Islet precursor cell (in vitro differentiated cells): ENCODE results near the gene SNX20.

ENCODE experiments used
- DNase-seq: peaks from one replicate; pipeline ENCODE4 v3.0.0-alpha.2; 2018

SNX20 gene

DNA sequence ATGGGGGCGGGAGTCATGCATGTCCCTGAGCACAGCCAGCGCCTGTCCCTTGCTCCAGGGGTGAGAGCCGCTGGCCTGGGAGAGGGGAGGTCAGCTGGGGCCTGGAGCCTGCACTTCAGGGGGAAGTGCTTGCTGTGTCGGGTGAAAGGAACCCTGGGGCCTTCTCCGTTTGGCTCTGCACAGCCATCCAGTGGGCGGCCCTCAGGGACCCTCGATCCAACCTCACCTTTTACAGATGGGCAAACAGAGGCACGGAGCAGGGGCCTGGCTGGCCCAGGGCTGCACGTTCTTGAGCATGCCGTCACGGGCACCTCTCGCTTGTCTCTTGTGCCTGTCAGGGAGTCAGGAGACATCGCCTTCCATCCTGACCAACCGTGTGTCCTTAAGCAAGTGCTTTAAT, 1.8 kb downstream of the SNX20 start:
- no peak for DNase-seq

DNA sequence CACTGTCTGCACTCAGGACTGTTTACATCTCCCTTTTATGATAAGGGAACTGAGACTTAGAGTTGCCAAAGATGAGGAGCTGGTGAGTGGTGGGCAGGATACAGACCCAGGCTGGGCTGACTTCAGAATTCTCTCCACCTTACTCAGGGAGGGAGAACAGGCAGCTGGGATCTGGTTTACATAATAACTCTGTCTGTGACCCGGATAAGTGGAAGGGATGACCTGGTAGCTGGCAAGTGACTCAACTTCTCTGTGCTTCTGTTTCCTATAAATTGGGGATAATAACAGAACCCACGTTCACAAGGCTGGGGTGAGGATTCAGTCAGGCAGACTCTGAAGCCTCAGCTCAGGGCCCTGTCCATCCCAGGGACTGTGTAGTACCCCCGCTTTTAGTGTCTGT, 2.6 kb downstream of the SNX20 start:
- DNase-seq, result no peak

DNA sequence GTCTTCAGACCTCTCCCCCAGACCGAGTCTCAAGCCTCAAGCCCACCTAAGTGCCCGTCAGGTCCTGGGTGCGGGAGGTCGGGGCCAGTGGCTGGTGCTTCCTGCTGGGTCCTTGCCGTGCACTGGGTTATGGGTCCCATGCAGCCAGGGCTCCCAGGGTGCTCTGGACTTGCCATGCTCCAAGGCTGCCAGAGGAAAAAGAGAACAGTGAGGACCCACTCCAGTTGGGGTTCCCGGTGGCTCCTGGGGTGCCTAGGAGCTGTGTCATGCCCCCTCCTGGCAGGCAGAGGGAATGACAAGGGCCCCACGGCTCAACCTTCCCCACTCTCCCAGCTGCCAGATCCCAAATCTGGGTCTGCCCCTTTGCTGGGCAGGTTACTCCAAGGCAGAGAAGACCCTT, 3.8 kb downstream of the SNX20 start:
- DNase-seq, result no peak

DNA sequence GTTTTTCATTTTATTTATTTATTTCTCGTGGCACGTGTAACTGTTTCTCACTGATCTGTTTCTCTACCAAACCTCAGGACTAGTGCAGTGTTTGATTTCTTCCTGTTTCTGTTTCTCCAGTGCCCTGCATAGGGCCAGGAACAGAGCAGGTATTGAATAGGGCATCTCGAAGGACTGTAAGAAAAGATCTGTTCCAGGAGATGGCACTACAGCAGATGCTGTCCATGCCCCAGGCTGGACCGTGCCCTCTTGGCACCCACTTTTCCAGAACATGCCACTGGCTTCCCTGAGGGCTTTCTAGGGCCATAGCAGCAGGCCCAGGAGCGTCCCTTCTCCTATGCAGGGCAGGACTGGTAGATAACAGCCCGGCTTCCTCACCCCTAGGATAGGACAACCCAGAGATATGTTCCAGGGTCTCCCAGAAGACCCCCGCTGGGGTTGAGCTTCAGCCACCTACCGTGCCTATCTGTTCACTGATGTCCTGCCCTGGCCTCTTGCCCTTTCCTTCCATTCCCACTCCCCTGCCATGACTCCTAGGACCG, 4.4 kb downstream of the SNX20 start:
- DNase-seq, result no peak

DNA sequence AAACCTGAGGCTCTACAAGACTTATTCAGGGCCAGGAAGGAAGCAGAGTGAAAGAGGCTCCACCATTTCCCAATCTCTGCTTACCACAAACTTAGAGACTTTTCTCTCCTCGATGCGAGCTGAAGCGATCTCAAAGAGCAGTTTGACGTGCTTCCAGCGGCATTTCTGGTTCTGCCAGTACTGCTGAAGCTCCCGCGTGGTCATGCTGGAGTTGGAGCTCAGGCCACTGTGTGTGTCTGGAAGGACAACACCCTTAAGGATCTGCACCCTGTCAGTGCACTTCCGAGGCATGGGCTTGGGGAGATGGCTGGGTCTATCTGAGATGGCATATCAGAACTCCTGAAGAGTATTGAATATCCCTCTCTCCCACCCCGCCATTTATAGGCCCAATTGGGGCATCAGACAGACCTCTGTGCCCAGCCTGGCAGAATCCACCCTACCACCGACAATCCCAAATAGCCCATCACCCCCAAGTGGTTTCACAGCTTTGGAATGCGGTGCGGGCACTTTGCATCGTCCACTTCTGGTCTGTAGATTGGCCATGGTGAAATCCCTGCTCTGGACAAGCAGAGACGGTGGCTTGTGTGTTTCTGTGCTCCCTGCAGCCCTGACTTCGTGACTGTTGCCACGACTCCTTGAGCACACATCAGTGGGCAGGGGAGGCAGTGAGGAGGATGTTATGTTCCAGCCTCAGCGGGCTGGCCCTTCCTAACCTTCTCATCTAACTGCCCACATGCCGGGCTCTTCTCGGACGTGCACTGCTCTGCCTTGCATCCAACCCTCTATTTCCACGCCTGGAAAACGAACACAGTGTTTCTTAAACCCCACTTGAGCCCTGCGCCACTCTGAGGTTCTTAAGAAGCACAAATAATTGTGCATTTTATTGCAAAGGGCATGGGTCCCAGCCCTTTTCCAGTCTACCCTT, 5.2 kb downstream of the SNX20 start:
- no peak for DNase-seq

DNA sequence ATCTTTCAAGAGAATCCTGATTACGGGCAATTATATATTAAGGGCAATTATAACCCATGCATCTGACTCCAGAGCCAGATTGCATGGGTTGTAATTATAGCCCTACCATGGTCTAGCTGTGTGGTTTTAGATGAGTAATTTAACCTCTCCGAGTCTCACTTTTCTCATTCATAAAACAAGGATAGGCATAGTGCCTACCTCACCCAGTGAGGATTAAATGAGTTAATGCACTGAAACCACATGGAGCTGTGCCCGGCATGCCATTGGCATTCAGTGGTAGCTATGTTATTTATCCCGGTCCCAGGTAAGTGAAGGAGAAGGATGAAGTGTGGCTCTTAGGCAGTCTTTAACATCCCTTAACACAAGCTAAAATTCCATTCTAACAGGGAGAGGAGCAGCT, 6.3 kb downstream of the SNX20 start:
- DNase-seq, result no peak

DNA sequence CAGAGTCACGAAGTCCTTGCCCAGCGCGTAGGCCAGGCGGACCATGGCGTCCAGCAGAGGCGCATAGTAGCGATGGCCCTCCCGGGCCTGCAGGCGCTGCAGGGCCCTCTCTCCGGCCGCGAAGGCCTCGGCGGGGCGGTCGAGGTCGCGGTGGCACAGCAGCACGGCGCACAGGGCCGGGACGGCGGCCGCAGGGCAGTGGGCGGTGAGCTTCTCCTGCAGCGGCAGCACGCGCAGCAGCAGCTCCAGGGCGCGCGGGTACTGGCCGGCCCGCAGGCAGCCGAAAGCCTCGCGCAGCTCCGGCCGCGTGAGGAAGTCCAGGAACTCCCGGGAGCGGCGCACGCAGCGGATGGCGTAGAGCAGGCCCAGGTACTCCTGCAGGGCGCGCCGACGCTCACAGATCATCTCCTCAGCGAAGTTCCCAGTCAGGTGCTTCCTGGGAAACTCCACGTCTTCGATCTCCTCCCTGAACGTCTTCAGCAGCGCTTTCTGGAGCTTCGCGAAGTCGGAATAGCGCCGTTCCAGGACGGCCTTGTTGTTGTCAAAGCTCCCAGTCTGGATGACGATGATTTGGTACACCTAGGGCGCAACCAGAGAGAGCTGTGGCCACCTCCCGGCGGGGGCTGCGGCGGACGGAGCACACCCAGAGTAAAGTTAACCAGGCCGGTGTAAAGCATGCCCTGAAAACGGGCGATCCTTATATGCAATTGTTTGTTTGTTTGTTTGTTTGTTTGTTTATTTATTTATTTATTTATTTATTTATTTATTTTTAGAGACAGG, 7.4 kb downstream of the SNX20 start:
- DNase-seq, result no peak

DNA sequence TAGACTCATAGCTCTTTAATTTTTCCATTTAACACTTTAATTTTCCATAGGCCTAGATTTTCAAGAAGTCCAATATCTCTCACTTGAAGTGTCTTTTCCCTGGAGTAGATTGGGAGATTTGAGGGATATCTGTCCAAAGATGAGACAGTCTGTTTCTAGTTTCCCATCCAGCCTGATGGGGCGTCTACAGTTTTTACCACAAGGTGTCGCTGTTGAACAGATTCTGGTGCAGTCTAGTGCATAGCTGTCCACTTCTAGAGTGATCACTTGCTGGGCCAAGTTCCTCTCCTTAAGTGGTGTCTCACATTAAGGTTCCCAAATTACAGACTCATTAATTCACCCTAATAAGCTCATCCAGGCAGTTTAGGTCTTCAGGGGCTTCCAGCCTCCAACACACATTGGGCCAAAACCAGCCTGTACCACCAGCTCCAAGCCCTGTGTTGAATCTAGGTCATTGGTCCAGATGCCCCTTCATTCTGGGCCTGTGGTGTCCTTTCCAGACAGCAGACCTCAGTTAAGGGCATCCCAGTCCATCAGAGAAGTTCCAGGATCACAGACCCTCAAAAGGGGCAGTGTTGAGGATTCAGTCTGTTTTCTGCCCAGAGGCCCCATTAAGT, 9.4 kb downstream of the SNX20 start:
- no peak for DNase-seq

DNA sequence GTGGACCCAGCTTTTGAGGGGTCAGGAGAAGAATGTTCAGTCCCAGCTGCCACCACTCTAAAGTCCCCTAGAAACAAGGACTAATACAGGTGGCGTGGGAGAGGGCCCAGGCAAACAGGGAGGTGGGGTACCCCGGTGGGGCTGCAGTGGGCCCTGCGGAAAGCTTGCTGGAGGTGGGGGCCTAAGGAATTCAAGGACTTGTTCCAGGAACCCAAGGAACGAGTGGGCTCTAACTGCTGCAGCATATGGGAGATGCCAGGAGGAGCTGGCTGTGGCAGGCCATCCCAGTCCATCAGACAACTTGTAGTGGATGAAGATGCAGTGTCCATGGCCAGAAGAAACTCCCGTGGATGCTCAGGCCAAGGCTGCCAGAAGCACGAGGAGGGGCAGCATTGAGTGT, 10.6 kb downstream of the SNX20 start:
- no peak for DNase-seq

DNA sequence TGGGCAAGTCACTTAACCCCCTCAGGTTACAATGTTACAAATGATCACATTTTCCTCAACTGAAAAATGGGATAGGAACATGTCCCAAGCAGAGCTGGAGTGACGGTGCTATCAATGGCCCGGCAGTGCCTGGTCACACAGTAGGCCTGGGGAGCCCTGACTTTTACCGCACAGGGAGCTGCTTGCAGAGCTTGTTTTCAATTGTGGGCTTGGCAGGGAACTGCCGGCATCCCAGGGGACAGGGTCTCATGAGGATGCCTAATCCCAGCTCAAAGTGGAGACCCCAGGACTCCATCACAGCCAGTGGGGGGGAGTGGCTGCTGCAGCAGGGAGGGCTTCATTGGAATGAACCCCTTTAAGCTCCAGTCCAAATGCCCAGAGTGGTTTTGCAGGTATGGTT, 11.4 kb downstream of the SNX20 start:
- DNase-seq, result no peak

DNA sequence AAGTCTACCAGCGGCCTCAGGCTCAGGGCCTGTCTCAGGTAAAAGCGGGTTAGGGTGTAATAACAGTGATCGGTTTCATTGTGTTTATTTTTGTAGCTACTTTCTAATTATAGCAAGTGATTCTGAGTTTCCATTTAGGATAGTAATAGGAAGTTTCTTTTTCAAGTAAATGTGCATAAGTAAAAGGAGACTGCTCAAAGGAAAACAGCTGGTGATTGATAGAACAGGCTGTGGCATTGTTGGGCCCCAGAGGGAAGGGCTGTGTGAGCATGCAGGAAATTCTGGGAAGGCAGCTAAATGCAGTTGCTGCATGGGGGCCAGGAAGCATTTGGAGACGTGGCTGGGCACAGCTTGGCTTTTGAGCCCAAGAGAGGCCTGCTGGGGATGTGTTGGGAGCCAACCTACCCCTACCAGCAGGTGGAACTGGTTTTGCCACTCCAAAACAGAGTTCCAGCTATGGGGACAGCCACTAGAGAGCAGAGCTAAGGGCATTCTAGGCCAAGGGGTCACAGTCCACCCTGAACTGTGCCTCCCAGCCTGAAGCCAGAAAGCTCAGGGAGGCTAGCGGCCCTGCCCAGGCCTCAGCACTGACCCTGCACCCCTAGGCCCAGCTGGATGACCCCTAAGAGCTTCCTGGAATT, 12.6 kb downstream of the SNX20 start:
- no peak for DNase-seq

DNA sequence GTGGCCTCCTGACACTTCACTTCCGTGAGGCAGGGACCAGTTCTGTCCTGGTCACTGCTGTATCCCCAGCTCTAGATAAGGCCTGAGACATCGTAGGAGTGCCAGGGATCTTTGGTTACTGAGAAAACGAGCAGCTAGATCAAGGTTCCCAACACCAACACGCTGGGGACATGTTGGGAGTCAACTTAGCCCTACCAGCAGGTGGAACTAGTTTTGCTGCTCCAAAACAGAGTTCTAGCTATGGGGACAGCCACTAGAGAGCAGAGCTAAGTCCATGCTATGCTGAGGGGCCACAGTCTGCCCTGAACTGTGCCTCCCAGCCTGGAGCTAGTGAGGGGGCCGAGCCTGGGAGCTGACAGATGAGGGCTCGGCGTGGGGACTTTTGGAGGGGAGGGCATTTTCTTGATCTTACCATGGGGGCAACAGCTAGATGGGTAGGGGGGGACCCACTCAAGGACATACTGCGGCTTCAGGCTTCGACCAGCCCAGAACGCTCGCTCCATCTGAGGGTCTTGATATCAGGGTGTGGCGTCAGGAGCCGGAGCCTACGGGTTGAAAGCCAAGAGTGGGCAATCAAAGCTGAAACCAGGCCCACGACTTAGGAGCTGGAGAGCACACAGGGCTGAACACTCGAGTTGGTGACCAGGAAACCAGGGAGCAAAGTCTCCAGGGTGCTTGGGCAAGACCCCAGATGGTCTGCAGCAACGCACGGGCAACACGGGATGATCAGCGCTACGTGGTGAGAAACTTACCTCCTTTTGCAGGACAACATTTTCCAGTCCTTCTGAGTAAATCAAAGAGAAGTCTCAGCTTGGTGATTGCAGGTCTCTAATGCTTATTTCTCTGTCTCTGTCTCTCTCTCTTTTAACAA, 13.4 kb downstream of the SNX20 start:
- no peak for DNase-seq

DNA sequence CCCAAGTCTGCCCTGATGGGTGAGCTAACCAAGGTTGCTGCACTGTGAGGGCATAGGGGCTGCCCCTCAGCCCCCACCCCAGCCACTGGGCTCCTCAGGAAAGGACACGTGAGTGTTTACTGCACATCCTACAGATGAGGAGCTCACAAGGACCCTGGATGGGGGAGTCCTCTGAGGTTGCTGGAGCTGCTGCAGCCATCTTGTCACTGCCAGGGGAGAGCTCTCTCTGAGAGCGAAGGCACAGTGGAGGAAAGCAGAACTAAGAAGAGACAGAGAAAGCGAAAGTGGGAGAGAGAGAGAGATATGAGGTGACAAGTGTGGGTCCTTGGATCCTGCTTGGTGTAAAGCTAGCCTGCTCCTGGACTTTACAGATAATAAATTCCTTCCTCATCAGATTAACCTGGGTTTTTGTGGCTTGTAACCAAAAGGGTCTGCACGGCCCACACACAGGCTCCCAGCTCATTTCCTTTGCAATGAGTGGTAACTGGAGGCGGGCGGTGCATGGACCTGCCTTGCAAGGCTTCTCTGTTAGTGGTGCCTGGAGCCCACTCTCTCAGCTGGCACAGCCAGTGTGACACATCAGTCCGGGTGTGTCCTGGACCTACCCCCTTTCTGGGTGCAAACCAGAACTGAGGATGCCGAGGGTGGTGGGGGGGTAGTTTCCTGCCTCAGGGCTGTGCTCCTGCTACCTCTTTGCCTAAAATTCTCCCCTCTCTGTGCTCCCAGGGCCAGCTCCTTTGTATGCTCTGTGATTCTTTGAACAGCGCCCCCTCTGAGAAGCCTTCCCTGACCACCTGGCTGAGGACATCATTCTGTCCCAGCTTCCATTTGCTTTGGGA, 14.2 kb downstream of the SNX20 start:
- DNase-seq, result no peak

DNA sequence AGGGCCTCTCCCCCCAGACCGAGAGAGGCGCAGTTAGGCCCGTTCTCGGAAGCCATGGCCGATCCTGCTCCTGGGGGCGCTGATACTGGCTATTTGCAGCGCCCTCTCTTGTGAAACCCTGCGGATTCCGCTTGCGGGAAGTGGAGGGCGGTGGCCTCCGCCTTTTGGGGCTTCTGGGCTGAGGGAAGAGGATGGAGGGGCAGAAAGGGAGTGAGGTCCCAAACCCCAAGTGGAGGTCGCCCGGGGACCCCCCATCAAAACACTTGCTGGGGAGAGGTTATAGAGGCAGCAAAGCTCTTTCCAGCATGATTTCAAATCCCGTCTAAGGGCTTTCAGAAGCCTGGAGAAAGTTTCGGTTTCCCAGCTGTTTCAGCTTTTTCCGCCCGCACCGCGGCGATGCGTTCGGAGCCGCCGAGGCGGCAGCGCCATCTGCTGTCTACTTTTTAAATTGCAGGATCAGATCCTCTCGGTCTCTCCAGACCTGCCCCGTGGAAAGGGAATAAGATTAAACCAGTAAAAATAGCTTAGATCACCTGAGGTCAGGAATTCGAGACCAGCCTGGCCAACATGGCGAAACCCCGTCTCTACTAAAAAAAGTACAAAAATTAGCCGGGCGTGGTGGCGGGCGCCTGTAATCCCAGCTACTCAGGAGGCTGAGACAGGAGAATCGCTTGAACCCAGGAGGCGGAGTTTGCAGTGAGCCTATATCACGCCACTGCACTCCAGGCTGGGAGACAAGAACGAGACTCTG, 15.8 kb downstream of the SNX20 start:
- peak; percentile 86 for DNase-seq

DNA sequence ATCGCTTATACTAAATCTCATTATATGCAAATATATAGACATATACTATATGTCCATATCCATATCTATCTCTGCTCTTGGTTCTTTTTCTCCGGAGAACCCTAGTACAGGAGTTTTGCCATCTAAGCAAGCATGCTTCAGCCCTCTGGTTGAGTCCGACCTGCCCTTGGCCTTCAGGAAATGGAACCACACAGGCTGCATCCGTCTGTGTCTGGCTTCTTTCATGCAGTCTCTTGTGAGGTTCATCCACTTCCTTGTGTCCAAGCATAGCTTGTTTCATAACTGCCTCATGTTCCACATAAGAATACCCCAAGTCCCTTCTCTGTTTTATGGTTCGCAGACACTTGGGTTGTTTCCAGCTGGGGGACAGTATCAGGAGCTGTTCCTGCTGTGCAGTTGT, 16.8 kb downstream of the SNX20 start:
- no peak for DNase-seq

DNA sequence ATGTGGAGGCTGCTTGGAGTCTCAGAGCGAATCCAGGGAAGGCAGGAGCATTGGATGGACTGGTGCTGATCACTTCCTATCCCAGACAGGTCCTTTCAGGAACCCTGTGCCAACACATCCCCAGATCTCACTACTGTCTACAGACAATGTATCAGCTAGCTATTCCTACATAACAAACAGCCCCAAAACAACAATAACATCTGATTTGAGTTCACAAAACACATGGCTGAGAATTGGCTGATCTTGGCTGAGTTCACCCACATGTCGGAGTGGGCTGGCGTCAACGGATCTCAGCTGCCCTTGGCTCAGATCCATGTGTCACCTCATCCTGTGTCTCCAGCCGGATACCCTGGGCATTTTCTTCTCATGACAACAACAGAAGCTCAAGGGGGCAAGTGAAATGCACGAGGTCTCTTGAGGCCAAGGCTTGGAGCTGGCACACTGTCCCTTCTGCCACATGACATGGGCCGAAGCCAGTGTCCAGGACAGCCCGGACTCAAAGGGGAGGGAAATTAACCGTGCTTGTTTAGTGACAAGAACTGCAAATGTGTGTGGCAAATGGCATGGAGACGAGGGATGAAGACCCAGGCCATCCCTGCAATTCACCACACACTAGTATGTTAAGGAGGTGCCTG, 18.7 kb downstream of the SNX20 start:
- no peak for DNase-seq

DNA sequence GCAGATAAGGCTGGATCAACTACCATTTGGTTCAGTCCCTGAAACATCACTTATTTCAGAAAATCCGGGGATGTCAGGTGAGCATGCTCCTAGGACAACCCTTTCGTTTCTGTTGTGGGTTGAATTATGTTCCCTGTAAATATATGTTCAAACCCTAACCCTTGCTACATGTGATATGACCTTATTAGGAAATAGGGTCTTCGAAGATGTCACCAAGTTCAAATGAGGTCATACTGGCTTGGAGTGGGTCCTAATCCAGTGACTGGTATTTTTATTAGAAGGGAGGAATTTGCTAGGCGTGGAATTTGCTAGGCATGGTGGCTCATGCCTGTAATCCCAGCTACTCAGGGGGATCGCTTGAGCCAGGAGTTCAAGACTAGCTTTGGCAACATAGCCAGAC, 21.3 kb downstream of the SNX20 start:
- DNase-seq, result no peak

DNA sequence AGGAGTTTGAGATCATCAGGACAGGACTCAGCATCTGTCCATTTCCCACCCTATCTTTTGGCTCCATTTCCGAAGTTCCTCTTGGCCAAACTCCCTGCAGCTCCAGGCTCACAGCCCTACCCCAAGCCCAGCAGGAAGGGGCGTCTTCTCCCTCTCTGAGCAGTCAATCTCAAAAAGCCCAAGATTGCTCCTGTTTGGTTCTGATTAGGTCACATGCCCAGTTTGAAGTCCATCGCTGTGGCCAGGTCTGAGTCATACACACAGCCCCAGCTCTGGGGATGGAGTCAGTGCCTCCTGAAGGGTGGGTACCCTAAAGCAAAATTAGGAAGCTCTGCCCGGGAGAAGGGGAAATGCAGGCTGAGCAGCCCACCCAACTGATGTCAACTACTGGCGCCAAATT, 23.9 kb downstream of the SNX20 start:
- no peak for DNase-seq

DNA sequence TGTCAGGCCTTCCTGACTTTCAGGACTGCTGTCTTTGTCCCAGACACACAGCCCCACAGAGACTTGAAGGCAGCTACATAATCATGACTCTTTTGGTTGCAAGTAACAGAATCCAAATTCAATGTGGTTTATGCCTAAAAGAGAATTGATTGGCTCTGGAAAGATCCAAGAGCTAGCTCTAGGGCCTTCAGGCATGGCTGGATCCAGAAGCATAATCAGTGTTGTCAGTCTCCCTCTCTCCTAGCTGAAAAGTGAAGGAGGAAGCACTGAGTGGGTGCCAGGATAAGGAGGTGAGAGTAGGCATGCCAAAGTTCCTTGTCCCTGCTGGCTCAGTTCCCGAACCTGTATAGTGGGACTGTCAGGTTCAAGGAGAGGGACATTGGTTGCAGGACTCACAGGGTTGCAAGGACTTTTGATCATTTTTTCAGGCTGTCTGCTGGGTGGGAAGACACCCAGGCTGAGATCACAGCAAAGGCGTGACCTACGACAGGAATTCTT, 25.5 kb downstream of the SNX20 start:
- no peak for DNase-seq
